HG02678 (cell line): Measurements from ENCODE around the gene CTSK.

ENCODE experiments used
- ATAC-seq: cut with Tn5 transposase; IDR thresholded peaks from one replicate; pipeline ENCODE4 v1.9.1; 2021; ENCODE audit warnings: mild to moderate bottlenecking, moderate library complexity; ENCODE audit not compliant: unreplicated experiment

The CTSK gene

GRCh38 chr1:150763018-150763417 lies 45.0 kb downstream of the CTSK start:
- no peak for ATAC-seq

- ATAC-seq, result no peak
These were observed 45.5 kb downstream of the CTSK start for GRCh38 chr1:150762552-150762951.

GRCh38 chr1:150761801-150762200 lies 46.3 kb downstream of the CTSK start:
- no peak for ATAC-seq

GRCh38 chr1:150760013-150760412 lies 48.0 kb downstream of the CTSK start:
- ATAC-seq, result no peak

- ATAC-seq, result no peak
These were observed 54.6 kb downstream of the CTSK start for GRCh38 chr1:150753416-150753815.

GRCh38 chr1:150751443-150751842 lies 56.6 kb downstream of the CTSK start:
- ATAC-seq, result no peak

GRCh38 chr1:150749720-150750311 lies 58.2 kb downstream of the CTSK start:
- no peak for ATAC-seq

GRCh38 chr1:150748878-150749719 lies 59.0 kb downstream of the CTSK start:
- no peak for ATAC-seq
